GM21528 (cell line): ENCODE measurements around the gene IGF2BP3.

Experiments
- ATAC-seq: cut with Tn5 transposase; IDR thresholded peaks from one replicate; pipeline ENCODE4 v1.9.1; 2021; ENCODE audit warnings: mild to moderate bottlenecking, moderate library complexity; ENCODE audit not compliant: unreplicated experiment, low FRiP score

Gene IGF2BP3

DNA sequence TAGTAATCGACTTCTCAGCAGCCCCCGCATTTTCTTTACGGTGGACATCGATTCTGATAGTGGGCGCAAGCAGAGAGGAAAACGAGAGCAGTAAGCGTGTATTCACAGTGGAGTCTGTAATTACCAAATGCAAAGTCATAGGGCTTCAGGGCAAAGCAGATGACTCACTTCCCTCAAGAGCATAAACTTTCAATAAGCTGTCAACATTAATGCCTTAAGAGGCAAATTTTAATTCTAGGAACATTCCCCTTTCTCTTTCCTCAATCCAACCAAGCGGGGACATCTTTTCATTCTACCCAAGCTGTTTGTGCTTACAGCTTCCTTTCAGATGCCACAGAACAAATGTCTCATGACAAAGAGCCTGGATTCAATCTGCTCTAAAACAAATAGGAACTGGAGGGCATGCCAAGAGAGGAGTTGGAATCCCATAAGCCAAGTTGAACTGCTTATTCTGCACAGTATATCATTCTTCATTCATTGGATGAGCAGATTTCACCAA is 122.6 kb downstream of the IGF2BP3 start:
- no peak for ATAC-seq

DNA sequence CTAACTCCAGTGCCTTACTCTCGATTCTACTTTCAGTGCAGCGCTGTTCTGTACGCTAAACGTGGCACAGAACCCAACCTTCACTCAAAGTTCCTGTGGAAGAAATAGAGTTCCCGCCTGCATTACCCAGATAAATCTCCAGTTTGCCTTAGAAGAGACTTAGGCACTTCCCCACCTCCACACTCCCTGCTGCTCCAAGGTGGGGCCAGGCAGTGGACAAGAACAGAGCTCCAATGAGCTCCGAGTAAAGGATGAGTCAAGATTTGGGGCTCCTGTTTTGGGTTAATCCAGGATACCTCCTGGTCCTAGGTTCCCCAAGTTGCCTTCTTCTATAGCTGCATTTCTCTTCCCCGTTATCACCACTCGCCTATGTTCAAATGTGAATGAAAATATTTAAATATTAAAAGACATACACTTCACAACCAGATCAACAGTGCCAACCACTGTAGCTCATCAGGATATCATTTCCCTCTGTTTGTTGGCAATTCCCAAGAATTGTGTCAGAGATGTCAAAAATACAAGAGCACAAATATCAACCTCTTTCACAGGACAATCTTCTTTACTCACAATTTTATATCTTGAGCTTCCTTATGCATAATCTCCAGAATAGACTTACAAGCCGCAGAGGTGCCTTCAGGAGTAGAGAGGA is 123.1 kb downstream of the IGF2BP3 start:
- ATAC-seq: no peak

DNA sequence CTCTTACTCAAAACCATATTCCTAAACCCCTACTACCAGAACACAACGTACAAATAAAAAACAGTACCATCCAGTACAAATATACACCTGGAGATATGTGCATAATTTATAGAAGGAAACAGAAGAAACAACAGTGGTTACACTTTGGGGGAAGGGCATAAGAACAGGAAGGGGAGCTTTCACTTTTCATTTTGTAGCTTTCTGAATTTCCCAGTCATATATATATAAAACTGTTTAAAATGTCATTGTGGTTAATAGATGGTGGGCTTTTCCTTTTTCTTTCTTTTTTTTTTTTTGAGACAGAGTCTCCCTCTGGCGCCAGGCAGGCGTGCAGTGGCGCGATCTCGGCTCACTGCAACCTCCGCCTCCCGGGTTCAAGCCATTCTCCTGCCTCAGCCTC is 124.0 kb downstream of the IGF2BP3 start:
- no peak for ATAC-seq

DNA sequence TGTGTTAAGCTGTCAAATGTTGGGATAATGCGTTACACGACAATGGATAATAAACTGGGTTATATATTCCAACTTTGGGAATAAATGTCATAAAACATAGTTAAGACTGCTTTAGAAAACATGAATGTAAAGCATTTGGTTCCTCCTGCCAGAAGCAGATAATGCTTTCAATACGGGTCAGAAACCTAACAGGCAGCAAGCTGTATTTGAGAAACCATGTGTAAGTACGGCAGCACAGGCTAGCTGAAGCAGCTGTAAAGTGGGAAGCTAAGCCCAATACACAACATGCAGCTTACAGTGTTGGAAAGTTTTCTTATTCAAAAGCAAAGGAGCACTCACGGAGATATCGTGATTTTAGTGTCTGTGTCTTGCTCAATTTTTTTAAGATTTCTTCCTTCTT is 124.7 kb downstream of the IGF2BP3 start:
- no peak for ATAC-seq

DNA sequence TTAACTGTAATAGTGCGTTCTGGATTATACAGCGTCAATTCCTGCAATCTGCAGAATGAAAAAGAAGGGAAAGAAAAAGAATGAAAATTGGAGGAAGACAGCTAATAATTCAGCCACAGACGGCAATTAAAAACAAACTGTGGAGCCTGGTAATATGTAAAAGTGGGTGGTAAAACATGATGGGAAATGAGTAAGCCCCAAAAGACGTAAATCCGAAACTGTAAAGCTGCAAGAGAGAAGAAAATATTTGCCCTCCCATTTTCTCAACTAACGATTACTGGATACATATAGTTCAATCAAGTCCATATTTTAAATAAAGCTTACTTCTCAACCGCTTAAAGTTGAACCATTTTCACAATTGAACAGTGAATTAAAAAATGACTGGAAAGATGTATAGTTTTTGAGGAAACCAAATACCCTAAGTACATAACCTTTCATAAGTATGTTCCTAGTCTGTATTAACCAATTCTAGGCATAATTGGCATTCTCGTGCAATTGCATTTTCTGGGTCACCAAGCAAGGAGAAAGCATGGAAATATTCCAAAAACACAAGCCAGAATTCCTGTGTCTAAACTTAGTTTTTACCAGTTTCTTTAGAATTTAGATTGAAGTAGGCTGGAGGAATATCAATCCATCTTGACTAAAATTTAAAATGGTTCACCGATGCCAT is 126.3 kb downstream of the IGF2BP3 start:
- no peak for ATAC-seq

DNA sequence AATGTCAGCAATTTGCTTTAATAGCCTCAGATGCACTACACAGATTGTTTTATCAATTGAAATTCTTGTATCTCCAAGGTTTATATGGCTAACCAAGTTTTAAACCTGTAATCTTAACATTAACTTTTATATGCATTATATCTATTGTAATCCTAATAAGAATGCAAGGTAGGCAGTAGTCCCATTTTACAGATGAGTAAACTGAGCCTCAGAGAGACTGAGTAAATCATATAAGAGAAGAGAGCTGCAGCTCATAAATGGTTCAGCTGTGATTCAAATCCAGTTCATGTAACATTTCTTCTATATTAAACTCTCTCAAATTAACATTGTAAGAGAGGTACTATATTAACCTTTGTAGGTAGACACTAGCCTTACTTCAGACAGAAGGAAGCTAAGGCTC is 127.2 kb downstream of the IGF2BP3 start:
- ATAC-seq: no peak

DNA sequence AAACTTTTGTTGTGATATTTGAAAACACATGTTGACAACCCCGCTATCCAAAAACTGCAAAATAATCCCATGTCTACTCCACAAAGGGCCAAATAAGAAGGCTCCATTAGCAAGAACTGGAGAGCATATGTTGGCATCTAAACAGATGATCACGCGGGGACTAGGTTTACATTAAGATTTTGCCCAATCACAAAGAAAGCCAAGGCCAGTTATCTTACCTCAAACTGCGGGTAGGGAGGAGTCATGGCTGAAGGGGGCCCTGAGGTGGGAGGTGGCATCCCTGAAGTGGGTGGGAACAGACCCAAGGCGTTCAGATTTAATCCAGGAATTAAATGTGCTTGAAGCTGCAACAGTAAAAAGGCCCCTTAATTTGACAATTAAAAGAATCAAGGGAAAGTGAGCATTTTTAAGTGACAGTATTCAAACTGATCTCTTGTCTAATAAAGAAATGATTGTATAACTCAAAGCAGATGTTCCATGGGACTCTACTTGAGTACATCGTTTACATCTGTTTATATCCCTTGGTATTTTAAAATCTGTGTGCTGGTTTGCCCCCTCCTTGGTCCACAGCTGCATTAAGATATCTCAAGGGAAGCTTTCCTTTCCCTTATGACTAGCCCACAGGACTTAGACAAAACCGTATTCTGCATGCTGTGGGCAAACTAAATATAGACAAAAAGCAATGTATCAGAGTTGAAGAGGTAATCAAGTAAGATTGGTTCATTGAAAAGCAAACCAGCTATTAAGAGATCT is 128.3 kb downstream of the IGF2BP3 start:
- no peak for ATAC-seq

- ATAC-seq: no peak
These were observed 131.4 kb downstream of the IGF2BP3 start for GRCh38 chr7:23338863-23339262.

DNA sequence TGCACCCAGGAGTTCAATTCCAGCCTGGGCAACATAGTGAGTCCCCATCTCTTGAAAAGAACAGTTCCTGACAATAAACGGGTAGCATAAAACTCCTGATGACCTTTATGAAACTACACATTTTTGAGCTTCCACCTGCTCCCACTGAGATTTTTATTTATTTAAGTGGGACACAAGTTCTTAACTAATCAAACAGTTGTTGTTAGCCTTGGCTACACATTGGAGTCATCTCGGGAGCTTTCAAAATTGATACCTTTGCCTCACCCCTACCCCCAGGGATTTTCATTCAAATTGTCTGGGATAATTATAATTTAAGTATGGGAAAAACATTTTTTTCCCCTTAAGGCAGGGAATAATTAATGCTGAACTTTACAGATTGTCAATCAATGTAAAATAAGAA is 131.9 kb downstream of the IGF2BP3 start:
- ATAC-seq: no peak

GRCh38 chr7:23337374-23337773 is 132.9 kb downstream of the IGF2BP3 start:
- ATAC-seq: no peak

DNA sequence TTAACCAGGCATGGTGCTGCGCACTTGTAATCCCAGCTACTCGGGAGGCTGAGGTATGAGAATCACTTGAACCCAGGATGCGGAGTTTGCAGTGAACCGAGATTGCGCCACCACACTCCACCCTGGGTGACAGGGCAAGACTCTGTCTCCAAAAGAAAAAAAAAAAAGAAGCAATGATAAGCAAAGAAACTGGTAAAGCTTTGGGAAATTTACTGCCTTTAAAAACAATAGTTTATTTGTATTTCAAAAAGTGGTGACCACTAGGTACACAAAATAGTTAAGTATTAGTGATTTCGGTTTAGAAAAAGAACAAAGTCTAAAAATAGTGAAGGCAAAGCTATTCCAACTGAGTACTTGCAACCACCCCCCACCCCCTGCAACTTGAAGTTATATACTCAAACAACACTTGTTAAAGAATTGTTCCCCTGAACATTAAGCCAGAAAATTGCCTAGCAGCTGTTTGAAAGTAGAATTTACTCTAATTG is 133.4 kb downstream of the IGF2BP3 start:
- no peak for ATAC-seq

- ATAC-seq: no peak
These were observed 134.2 kb downstream of the IGF2BP3 start for GRCh38 chr7:23336086-23336485.

- no peak for ATAC-seq
These were observed 134.7 kb downstream of the IGF2BP3 start for GRCh38 chr7:23335621-23336020.

- no peak for ATAC-seq
These were observed 135.2 kb downstream of the IGF2BP3 start for GRCh38 chr7:23335136-23335535.

- ATAC-seq: no peak
These were observed 135.7 kb downstream of the IGF2BP3 start for GRCh38 chr7:23334482-23335056.

DNA sequence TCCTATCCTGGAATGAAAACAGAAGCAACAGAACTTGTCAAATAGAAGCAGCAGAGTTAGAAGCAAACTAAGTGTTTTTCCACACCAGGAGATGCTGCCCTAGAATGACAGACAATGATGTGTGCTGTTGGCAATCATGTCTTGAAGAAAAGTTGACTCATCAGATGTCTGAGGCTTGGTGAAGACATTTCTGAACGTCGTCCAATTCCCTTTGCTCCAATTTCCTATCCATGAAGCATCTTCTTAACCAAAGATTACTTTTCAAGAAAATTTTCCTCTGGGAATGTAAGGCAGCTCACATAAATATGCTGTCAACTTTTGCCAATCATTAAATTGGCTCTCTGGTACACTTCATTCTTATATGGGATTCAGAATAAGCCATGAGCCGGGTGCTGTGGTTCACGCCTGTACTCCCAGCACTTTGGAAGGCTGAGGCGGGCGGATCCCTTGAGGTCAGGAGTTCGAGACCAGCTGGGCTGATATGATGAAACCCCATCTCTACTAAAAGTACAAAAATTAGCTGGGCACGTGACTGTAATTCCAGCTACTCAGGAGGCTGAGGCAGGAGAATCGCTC is 136.5 kb downstream of the IGF2BP3 start:
- no peak for ATAC-seq

DNA sequence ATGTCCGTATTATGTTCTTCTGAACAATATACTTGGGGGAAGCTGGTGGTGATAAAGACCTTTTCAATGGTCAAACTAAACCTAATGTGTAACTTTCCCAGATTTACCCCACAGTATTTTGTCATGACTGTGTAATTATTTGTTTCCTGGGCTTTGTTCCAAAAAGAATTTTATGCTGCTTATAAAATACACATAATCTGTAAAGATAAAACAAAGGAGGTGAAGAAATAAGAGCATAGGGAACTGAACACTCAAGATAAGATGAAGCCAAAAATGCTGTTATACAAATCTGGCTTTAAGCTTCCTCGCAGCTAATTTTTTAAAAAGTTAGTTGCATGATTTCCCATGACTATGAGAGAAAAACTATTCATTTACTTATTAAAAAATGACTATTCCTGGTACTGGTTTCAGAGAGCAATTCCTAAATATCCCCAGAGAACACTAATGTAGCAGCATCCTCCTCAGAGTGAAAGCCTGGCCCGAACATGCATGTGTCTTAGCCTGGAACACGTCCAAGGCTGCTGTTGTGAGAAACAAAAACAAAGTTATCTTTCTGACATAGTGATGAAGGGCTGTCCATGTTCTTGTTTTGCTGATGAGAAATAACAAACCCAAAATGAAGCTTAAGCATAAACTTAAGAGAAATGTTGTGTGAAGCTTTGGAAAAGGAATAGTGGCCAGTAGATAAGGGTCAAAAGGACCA is 137.2 kb downstream of the IGF2BP3 start:
- no peak for ATAC-seq

- ATAC-seq: no peak
These were observed 138.1 kb downstream of the IGF2BP3 start for GRCh38 chr7:23332193-23332592.

DNA sequence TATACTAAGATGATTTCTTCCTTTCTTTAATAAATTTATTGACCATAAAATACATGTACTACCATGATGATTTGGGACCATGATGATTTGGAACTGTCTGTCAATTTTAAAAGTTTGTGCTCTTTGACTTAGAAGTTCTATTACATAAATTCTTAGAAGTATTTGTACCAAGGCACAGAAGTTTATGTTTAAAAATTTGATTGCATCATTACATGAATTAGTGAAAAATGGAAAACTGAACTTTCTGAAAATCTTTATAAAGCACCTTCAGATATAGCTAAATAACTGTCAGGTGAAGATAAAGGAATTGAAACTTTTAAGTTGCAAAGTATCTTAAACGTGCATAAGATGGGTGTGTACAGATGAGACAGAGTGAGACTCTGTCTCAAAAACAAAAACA is 139.2 kb downstream of the IGF2BP3 start:
- ATAC-seq: no peak

DNA sequence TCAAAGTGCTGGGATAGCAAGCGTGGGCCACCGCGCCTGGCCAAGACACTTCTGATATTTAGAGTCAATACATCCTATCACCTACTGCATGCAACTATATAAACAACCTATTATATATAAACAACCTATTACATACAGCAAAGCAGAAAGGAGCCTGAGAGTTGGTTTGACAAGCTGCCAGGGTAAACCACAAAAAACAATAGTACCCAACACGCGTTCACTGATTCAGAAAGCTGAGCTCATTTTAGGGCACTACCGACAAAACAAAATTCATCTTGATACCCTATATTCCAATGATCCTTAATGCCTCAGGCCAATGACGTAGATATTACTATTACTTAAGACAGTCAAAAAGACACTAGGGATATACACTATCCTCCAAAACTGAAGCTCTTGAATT is 154.9 kb downstream of the IGF2BP3 start:
- no peak for ATAC-seq
